SK-N-SH treated with all-trans-retinoic acid at 6 μM for 48 hours (cell line): ENCODE measurements around the gene SLX1A.
"Not testable (repeated sequence)": the region's sequence is repeated elsewhere in the genome, so short reads cannot be mapped to it uniquely, and the experiment has no call there.

Experiments
- ATAC-seq: fragments of 200-7000 bp; cut with Tn5 transposase; 3 replicates; pipeline ENCODE4 v1.9.1; 2020; ENCODE audit warnings: mild to moderate bottlenecking, moderate library complexity
- ARNTL ChIP-seq: fragments of 450-650 bp; formaldehyde crosslinking; IDR thresholded peaks from 2 replicates; pipeline ENCODE4 v1.5.0; 2020; ENCODE audit warnings: low read depth, mild to moderate bottlenecking, moderate library complexity, borderline replicate concordance
- BACH2 ChIP-seq: fragments of 250-450 bp; sonication (Bioruptor Pico); IDR thresholded peaks from 2 replicates; pipeline ENCODE4 v1.9.0; 2021; ENCODE audit warnings: mild to moderate bottlenecking, borderline replicate concordance
- CSDC2 ChIP-seq: fragments of 250-450 bp; sonication (Bioruptor Pico); IDR thresholded peaks from 2 replicates; pipeline ENCODE4 v1.5.0; 2020; ENCODE audit warnings: mild to moderate bottlenecking, moderate library complexity
- ESRRG ChIP-seq: fragments of 250-450 bp; sonication (Bioruptor Pico); IDR thresholded peaks from 2 replicates; pipeline ENCODE4 v1.6.1; 2021; ENCODE audit warnings: mild to moderate bottlenecking
- GLIS3 ChIP-seq: fragments of 250-450 bp; sonication (Bioruptor Pico); IDR thresholded peaks from 2 replicates; pipeline ENCODE4 v1.5.0; 2020; ENCODE audit warnings: mild to moderate bottlenecking, moderate library complexity
- ISL1 ChIP-seq: fragments of 250-450 bp; sonication (Bioruptor Pico); IDR thresholded peaks from 2 replicates; pipeline ENCODE4 v2.1.2; 2022; ENCODE audit warnings: mild to moderate bottlenecking, moderate library complexity
- OSR1 ChIP-seq: fragments of 250-450 bp; sonication (Bioruptor Pico); IDR thresholded peaks from 2 replicates; pipeline ENCODE4 v1.8.0; 2022; ENCODE audit warnings: moderate library complexity, mild to moderate bottlenecking, inconsistent platforms
- PATZ1 ChIP-seq: fragments of 250-450 bp; sonication (Bioruptor Pico); IDR thresholded peaks from 2 replicates; pipeline ENCODE4 v1.8.0; 2020; ENCODE audit warnings: mild to moderate bottlenecking, moderate library complexity, borderline replicate concordance
- POU6F1 ChIP-seq: fragments of 250-450 bp; sonication (Bioruptor Pico); IDR thresholded peaks from 2 replicates; pipeline ENCODE4 v1.8.0; 2021; ENCODE audit warnings: low read depth, mild to moderate bottlenecking, moderate library complexity, borderline replicate concordance
- PPARA ChIP-seq: fragments of 250-450 bp; sonication (Bioruptor Pico); IDR thresholded peaks from 2 replicates; pipeline ENCODE4 v1.5.0; 2020; ENCODE audit warnings: mild to moderate bottlenecking, borderline replicate concordance
- SNAI2 ChIP-seq: fragments of 250-450 bp; sonication (Bioruptor Pico); IDR thresholded peaks from 2 replicates; pipeline ENCODE4 v1.5.0; 2020; ENCODE audit warnings: mild to moderate bottlenecking, moderate library complexity
- TOX ChIP-seq: fragments of 250-450 bp; sonication (Bioruptor Pico); IDR thresholded peaks from 2 replicates; pipeline ENCODE4 v1.8.0; 2021; ENCODE audit warnings: mild to moderate bottlenecking, moderate library complexity, borderline replicate concordance
- ZC3H10 ChIP-seq: fragments of 250-450 bp; sonication (Bioruptor Pico); IDR thresholded peaks from 2 replicates; pipeline ENCODE4 v1.5.1; 2021; ENCODE audit warnings: mild to moderate bottlenecking, moderate library complexity
- ZFP3 ChIP-seq: fragments of 250-450 bp; sonication (Bioruptor Pico); IDR thresholded peaks from 2 replicates; pipeline ENCODE4 v1.5.0; 2020; ENCODE audit warnings: mild to moderate bottlenecking, moderate library complexity
- ZNF565 ChIP-seq: fragments of 450-650 bp; formaldehyde crosslinking; conservative IDR thresholded peaks from 2 replicates; pipeline ENCODE4 v1.5.0; 2020; ENCODE audit warnings: low read depth, mild to moderate bottlenecking, moderate library complexity
- ZNF70 ChIP-seq: fragments of 450-650 bp; formaldehyde crosslinking; IDR thresholded peaks from 2 replicates; pipeline ENCODE4 v1.5.0; 2020; ENCODE audit warnings: mild to moderate bottlenecking, moderate library complexity
- TF ChIP-seq, protein P1 (sequence below): fragments of 250-450 bp; sonication (Bioruptor Pico); IDR thresholded peaks from 2 replicates; pipeline ENCODE4 v1.5.1; 2021; ENCODE audit warnings: mild to moderate bottlenecking, moderate library complexity

The SLX1A gene

DNA sequence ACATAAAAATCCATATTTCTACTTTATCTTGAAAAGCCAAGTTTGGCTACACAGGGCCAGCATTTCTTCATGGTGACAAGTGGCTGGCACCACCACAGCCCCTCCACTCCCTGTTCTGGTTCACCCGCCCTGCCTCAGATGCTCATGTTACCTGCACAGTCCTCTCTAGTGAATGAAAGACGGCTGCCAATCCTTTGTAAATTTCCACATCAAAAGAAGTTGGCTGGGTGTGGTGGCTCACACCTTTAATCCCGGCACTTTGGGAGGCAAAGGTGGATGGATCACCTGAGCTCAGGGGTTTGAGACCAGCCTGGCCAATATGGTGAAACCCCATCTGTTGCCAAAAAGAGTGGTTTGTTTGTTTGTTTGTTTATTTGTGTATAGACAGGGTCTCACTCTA is 30.1 kb upstream of the SLX1A start:
- TF ChIP-seq ARNTL (CRISPR knock-in tag): no peak
- TF ChIP-seq ZFP3: no peak
- no peak for TF ChIP-seq CSDC2 (CRISPR knock-in tag)
- TF ChIP-seq GLIS3: no peak
- TF ChIP-seq POU6F1 (CRISPR knock-in tag): no peak
- no peak for TF ChIP-seq SNAI2 (CRISPR knock-in tag)
- TF ChIP-seq ZNF565: no peak
- TF ChIP-seq TOX (CRISPR knock-in tag): no peak
- no peak for TF ChIP-seq ESRRG (CRISPR knock-in tag)
- no peak for TF ChIP-seq OSR1 (CRISPR knock-in tag)
- TF ChIP-seq ZC3H10: no peak
- no peak for ATAC-seq

- TF ChIP-seq ISL1 (no peak), GLIS3 (no peak), POU6F1 (CRISPR knock-in tag) (no peak), BACH2 (no peak), OSR1 (CRISPR knock-in tag) (no peak), ZNF70 (CRISPR knock-in tag) (no peak), PATZ1 (no peak), PPARA (CRISPR knock-in tag) (no peak), ARNTL (CRISPR knock-in tag) (no peak)
- ATAC-seq: no peak
Observed at GRCh38 chr16:30166202-30166902, 27.3 kb upstream of the SLX1A start.

DNA sequence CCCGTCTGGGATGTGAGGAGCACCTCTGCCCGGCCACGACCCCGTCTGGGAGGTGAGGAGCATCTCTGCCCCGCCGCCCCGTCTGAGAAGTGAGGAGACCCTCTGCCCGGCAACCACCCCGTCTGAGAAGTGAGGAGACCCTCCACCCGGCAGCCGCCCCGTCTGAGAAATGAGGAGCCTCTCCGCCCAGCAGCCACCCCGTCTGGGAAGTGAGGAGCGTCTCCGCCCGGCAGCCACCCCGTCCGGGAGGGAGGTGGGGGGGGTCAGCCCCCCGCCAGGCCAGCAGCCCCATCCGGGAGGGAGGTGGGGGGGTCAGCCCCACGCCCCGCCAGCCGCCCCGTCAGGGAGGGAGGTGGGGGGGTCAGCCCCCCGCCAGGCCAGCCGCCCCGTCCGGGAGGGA is 24.9 kb upstream of the SLX1A start:
- not testable (repeated sequence) for ATAC-seq

- not testable (repeated sequence) for ATAC-seq
Observed at GRCh38 chr16:30169416-30169815, 24.3 kb upstream of the SLX1A start.

GRCh38 chr16:30170145-30170544 is 23.5 kb upstream of the SLX1A start:
- not testable (repeated sequence) for ATAC-seq

- no peak for ATAC-seq
- no peak for TF ChIP-seq OSR1 (CRISPR knock-in tag)
- TF ChIP-seq ARNTL (CRISPR knock-in tag): no peak
- no peak for TF ChIP-seq ZFP3
- TF ChIP-seq CSDC2 (CRISPR knock-in tag): no peak
- TF ChIP-seq, protein P1, sequence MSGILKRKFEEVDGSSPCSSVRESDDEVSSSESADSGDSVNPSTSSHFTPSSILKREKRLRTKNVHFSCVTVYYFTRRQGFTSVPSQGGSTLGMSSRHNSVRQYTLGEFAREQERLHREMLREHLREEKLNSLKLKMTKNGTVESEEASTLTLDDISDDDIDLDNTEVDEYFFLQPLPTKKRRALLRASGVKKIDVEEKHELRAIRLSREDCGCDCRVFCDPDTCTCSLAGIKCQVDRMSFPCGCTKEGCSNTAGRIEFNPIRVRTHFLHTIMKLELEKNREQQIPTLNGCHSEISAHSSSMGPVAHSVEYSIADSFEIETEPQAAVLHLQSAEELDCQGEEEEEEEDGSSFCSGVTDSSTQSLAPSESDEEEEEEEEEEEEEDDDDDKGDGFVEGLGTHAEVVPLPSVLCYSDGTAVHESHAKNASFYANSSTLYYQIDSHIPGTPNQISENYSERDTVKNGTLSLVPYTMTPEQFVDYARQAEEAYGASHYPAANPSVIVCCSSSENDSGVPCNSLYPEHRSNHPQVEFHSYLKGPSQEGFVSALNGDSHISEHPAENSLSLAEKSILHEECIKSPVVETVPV (CRISPR knock-in tag): no peak
- peak; percentile 36 for TF ChIP-seq ISL1
- no peak for TF ChIP-seq POU6F1 (CRISPR knock-in tag)
- TF ChIP-seq ZC3H10: no peak
Observed at GRCh38 chr16:30173054-30173453, 20.6 kb upstream of the SLX1A start.

GRCh38 chr16:30176876-30177275 is 16.8 kb upstream of the SLX1A start:
- not testable (repeated sequence) for ATAC-seq
